ENCODE data around the gene GATAD2A. TPM values are rescaled to one million over a fixed set of nuclear protein-coding genes. Genes with fewer than 3 reads are reported as not detected.
"Not testable (repeated sequence)": the region's sequence is repeated elsewhere in the genome, so short reads cannot be mapped to it uniquely, and the experiment has no call there.

GATAD2A gene
- total RNA-seq, 1 experiment from 2014 or later, result 38.4 TPM

- H3K4me1 ChIP-seq (ENCODE audit: low read length), result peaks cover 14% of the 10 kb centered on the region
- no peaks in the 10 kb centered on the region for H3K9me3 ChIP-seq (ENCODE audit: low read length)
- no peaks in the 10 kb centered on the region for H3K27me3 ChIP-seq (ENCODE audit: low read length)
- peaks cover 54% of the 10 kb centered on the region for H4K20me1 ChIP-seq (ENCODE audit: insufficient read depth, low read depth, low read length)
- 0 out of 2 replicates have a peak, but pooled peaks cover 3% of the 10 kb centered on the region for H3K36me3 ChIP-seq (ENCODE audit: insufficient read depth, low read length)
- no peaks in the 10 kb centered on the region for H3K9me2 ChIP-seq (replicated peaks; ENCODE audit: insufficient read depth, low read length)
- H3K9ac ChIP-seq (ENCODE audit: low read length), result no peak overlapping the region
- H2AFZ ChIP-seq (ENCODE audit: low read length), result no peak overlapping the region
- peaks cover 98% of the 10 kb centered on the region for H3K79me2 ChIP-seq (ENCODE audit: low read length)
- DNase-seq, result no peak
- no peak overlapping the region for H3K4me2 ChIP-seq (ENCODE audit: low read depth, low read length, poor library complexity, severe bottlenecking)
- no peak overlapping the region for H3K27ac ChIP-seq (ENCODE audit: low read length)
- no peak overlapping the region for H3K4me3 ChIP-seq (ENCODE audit: low read length)
These were observed 46.2 kb downstream of the GATAD2A start for GRCh38 chr19:19451429-19452242.

GRCh38 chr19:19452243-19453124 is 47.0 kb downstream of the GATAD2A start:
- Histone ChIP-seq H3K4me2 (ENCODE audit: low read depth, low read length, poor library complexity, severe bottlenecking) (no peak overlapping the region), H3K9me2 (replicated peaks; ENCODE audit: insufficient read depth, low read length) (no peaks in the 10 kb centered on the region), H3K9ac (ENCODE audit: low read length) (no peak overlapping the region), H3K4me3 (ENCODE audit: low read length) (no peak overlapping the region), H3K79me2 (ENCODE audit: low read length) (peaks cover 97% of the 10 kb centered on the region), H3K36me3 (ENCODE audit: insufficient read depth, low read length) (0 out of 2 replicates have a peak, but pooled peaks cover 3% of the 10 kb centered on the region), H3K4me1 (ENCODE audit: low read length) (peaks cover 10% of the 10 kb centered on the region), H4K20me1 (ENCODE audit: insufficient read depth, low read depth, low read length) (peaks cover 46% of the 10 kb centered on the region), H2AFZ (ENCODE audit: low read length) (no peak overlapping the region), H3K27me3 (ENCODE audit: low read length) (no peaks in the 10 kb centered on the region), H3K9me3 (ENCODE audit: low read length) (no peaks in the 10 kb centered on the region), H3K27ac (ENCODE audit: low read length) (no peak overlapping the region)
- no peak for DNase-seq

GRCh38 chr19:19453125-19453454 is 47.6 kb downstream of the GATAD2A start:
- Histone ChIP-seq H3K4me2 (ENCODE audit: low read depth, low read length, poor library complexity, severe bottlenecking) (no peak overlapping the region), H3K27me3 (ENCODE audit: low read length) (no peaks in the 10 kb centered on the region), H3K9ac (ENCODE audit: low read length) (no peak overlapping the region), H3K36me3 (ENCODE audit: insufficient read depth, low read length) (no peaks in the 10 kb centered on the region), H3K4me3 (ENCODE audit: low read length) (no peak overlapping the region), H3K79me2 (ENCODE audit: low read length) (peaks cover 96% of the 10 kb centered on the region), H3K4me1 (ENCODE audit: low read length) (peaks cover 15% of the 10 kb centered on the region), H3K9me2 (replicated peaks; ENCODE audit: insufficient read depth, low read length) (no peaks in the 10 kb centered on the region), H2AFZ (ENCODE audit: low read length) (no peak overlapping the region), H3K9me3 (ENCODE audit: low read length) (no peaks in the 10 kb centered on the region), H3K27ac (ENCODE audit: low read length) (no peak overlapping the region), H4K20me1 (ENCODE audit: insufficient read depth, low read depth, low read length) (peaks cover 45% of the 10 kb centered on the region; the same call in 1 of the 2 replicates)
- DNase-seq, result no peak

- Histone ChIP-seq H4K20me1 (ENCODE audit: insufficient read depth, low read depth, low read length) (peaks cover 30% of the 10 kb centered on the region; the same call in 1 of the 2 replicates), H3K4me1 (ENCODE audit: low read length) (peaks cover 38% of the 10 kb centered on the region), H3K79me2 (ENCODE audit: low read length) (peaks cover 96% of the 10 kb centered on the region)
- not testable (repeated sequence) for H3K27me3 ChIP-seq (ENCODE audit: low read length); H3K9me3 ChIP-seq (ENCODE audit: low read length); H3K36me3 ChIP-seq (ENCODE audit: insufficient read depth, low read length); H3K4me2 ChIP-seq (ENCODE audit: low read depth, low read length, poor library complexity, severe bottlenecking); H3K9me2 ChIP-seq (replicated peaks; ENCODE audit: insufficient read depth, low read length); H3K9ac ChIP-seq (ENCODE audit: low read length); H3K4me3 ChIP-seq (ENCODE audit: low read length); H3K27ac ChIP-seq (ENCODE audit: low read length); DNase-seq; H2AFZ ChIP-seq (ENCODE audit: low read length)
These were observed 49.9 kb downstream of the GATAD2A start for GRCh38 chr19:19455166-19455919.

- no peaks in the 10 kb centered on the region for H3K9me2 ChIP-seq (replicated peaks; ENCODE audit: insufficient read depth, low read length)
- peaks cover 22% of the 10 kb centered on the region; the same call in 1 of the 2 replicates for H4K20me1 ChIP-seq (ENCODE audit: insufficient read depth, low read depth, low read length)
- H3K36me3 ChIP-seq (ENCODE audit: insufficient read depth, low read length), result no peaks in the 10 kb centered on the region
- H3K4me3 ChIP-seq (ENCODE audit: low read length), result no peak overlapping the region
- H3K9me3 ChIP-seq (ENCODE audit: low read length), result no peaks in the 10 kb centered on the region
- H3K4me1 ChIP-seq (ENCODE audit: low read length), result peaks cover 47% of the 10 kb centered on the region
- no peak overlapping the region for H3K27ac ChIP-seq (ENCODE audit: low read length)
- no peak overlapping the region for H3K4me2 ChIP-seq (ENCODE audit: low read depth, low read length, poor library complexity, severe bottlenecking)
- H3K27me3 ChIP-seq (ENCODE audit: low read length), result no peaks in the 10 kb centered on the region
- H2AFZ ChIP-seq (ENCODE audit: low read length), result no peak overlapping the region
- no peak overlapping the region for H3K9ac ChIP-seq (ENCODE audit: low read length)
- peaks cover 96% of the 10 kb centered on the region for H3K79me2 ChIP-seq (ENCODE audit: low read length)
- no peak for DNase-seq
These were observed 52.2 kb downstream of the GATAD2A start for GRCh38 chr19:19457671-19458070.

- Histone ChIP-seq H3K4me1 (ENCODE audit: low read length) (peaks cover 47% of the 10 kb centered on the region), H3K4me3 (ENCODE audit: low read length) (no peak overlapping the region), H3K27ac (ENCODE audit: low read length) (no peak overlapping the region), H3K9me2 (replicated peaks; ENCODE audit: insufficient read depth, low read length) (no peaks in the 10 kb centered on the region), H3K9ac (ENCODE audit: low read length) (no peak overlapping the region), H4K20me1 (ENCODE audit: insufficient read depth, low read depth, low read length) (peaks cover 17% of the 10 kb centered on the region; the same call in 1 of the 2 replicates), H2AFZ (ENCODE audit: low read length) (no peak overlapping the region), H3K36me3 (ENCODE audit: insufficient read depth, low read length) (no peaks in the 10 kb centered on the region), H3K9me3 (ENCODE audit: low read length) (no peaks in the 10 kb centered on the region), H3K79me2 (ENCODE audit: low read length) (peaks cover 96% of the 10 kb centered on the region), H3K4me2 (ENCODE audit: low read depth, low read length, poor library complexity, severe bottlenecking) (peak overlapping the region; percentile 50), H3K27me3 (ENCODE audit: low read length) (no peaks in the 10 kb centered on the region)
- DNase-seq, result no peak
These were observed 52.8 kb downstream of the GATAD2A start for GRCh38 chr19:19458110-19458816.

- Histone ChIP-seq H3K9ac (ENCODE audit: low read length) (peak overlapping the region; percentile 60), H4K20me1 (ENCODE audit: insufficient read depth, low read depth, low read length) (peaks cover 17% of the 10 kb centered on the region; the same call in 1 of the 2 replicates), H3K9me3 (ENCODE audit: low read length) (no peaks in the 10 kb centered on the region), H3K4me3 (ENCODE audit: low read length) (no peak overlapping the region; the same call in 1 of the 2 replicates), H3K4me2 (ENCODE audit: low read depth, low read length, poor library complexity, severe bottlenecking) (peak overlapping the region; percentile 50), H3K27me3 (ENCODE audit: low read length) (no peaks in the 10 kb centered on the region), H3K36me3 (ENCODE audit: insufficient read depth, low read length) (peaks cover 4% of the 10 kb centered on the region; the same call in 1 of the 2 replicates), H3K4me1 (ENCODE audit: low read length) (peaks cover 47% of the 10 kb centered on the region), H2AFZ (ENCODE audit: low read length) (no peak overlapping the region), H3K9me2 (replicated peaks; ENCODE audit: insufficient read depth, low read length) (no peaks in the 10 kb centered on the region), H3K27ac (ENCODE audit: low read length) (peak overlapping the region; percentile 69), H3K79me2 (ENCODE audit: low read length) (peaks cover 98% of the 10 kb centered on the region)
- no peak for DNase-seq
These were observed 53.6 kb downstream of the GATAD2A start for GRCh38 chr19:19459073-19459472.

Data from Karpas-422 (cell line).